Fibroblast of lung (primary cell): Measurements from ENCODE around the gene CENPX. TPM values are rescaled to one million over a fixed set of nuclear protein-coding genes. Genes with fewer than 3 reads are reported as not detected.

Experiments used
- DNase-seq, 2 donors: peaks; one replicate each; pipeline versions ENCODE4 v3.0.0 to v3.0.0-alpha.2; 2010; ENCODE audit warnings: low read depth in 2 of 2
- H2AFZ ChIP-seq: 2 replicates; pipeline ENCODE4 v1.5.1; 2012; ENCODE audit warnings: low read length, control low read depth, inconsistent platforms
- H3K27ac ChIP-seq: 2 replicates; pipeline ENCODE4 v1.5.1; 2011; ENCODE audit warnings: low read length, control low read depth; ENCODE audit not compliant: insufficient read depth
- H3K27me3 ChIP-seq: 2 replicates; pipeline ENCODE4 v1.5.1; 2011; ENCODE audit warnings: mild to moderate bottlenecking, low read length; ENCODE audit not compliant: control insufficient read depth, insufficient read depth
- H3K36me3 ChIP-seq: 2 replicates; pipeline ENCODE4 v1.5.1; 2011; ENCODE audit warnings: low read length; ENCODE audit not compliant: control insufficient read depth, insufficient read depth
- H3K4me1 ChIP-seq: 2 replicates; pipeline ENCODE4 v1.5.1; 2011; ENCODE audit warnings: low read length; ENCODE audit not compliant: control insufficient read depth, insufficient read depth; ENCODE audit errors: extremely low read depth
- H3K4me2 ChIP-seq: 2 replicates; pipeline ENCODE4 v1.5.1; 2011; ENCODE audit warnings: low read length, control low read depth; ENCODE audit not compliant: insufficient read depth; ENCODE audit errors: extremely low read depth
- H3K4me3 ChIP-seq, 4 experiments: fragments of 200-600 bp in 1 of 4; sonication (generic) in 1 of 4; replicated peaks in 1 of 4; 2 replicates each; pipeline ENCODE4 v1.5.1; 2011 to 2016; ENCODE audit warnings: low read length in 4 of 4, low read depth in 3 of 4, mild to moderate bottlenecking in 3 of 4, control low read depth in 2 of 4, inconsistent platforms in 1 of 4, mixed read lengths in 1 of 4; ENCODE audit not compliant: insufficient read depth in 1 of 4; ENCODE audit errors: control extremely low read depth in 1 of 4
- H3K79me2 ChIP-seq: 2 replicates; pipeline ENCODE4 v1.5.1; 2012; ENCODE audit warnings: mild to moderate bottlenecking, low read length, inconsistent platforms; ENCODE audit not compliant: control insufficient read depth, insufficient read depth
- H3K9ac ChIP-seq: 2 replicates; pipeline ENCODE4 v1.5.1; 2011; ENCODE audit warnings: mild to moderate bottlenecking, low read length, control low read depth; ENCODE audit not compliant: insufficient read depth
- H3K9me3 ChIP-seq: 2 replicates; pipeline ENCODE4 v1.5.1; 2012; ENCODE audit warnings: low read depth, low read length; ENCODE audit not compliant: control insufficient read depth, insufficient read depth
- H4K20me1 ChIP-seq: 2 replicates; pipeline ENCODE4 v1.5.1; 2011; ENCODE audit warnings: low read length; ENCODE audit not compliant: control insufficient read depth, insufficient read depth; ENCODE audit errors: extremely low read depth
- CTCF ChIP-seq, 2 donors: IDR thresholded peaks in 1 of 2; conservative IDR thresholded peaks in 1 of 2; 1 replicate in 1 of 2; 2 replicates in 1 of 2; pipeline ENCODE4 v1.5.1; 2011 to 2012; ENCODE audit warnings: low read length in 2 of 2, control low read depth in 1 of 2, inconsistent platforms in 1 of 2, low read depth in 1 of 2, mild to moderate bottlenecking in 1 of 2
- EZH2 ChIP-seq: IDR thresholded peaks from 2 replicates; pipeline ENCODE4 v1.5.1; 2012; ENCODE audit warnings: low read length, control low read depth, mild to moderate bottlenecking; ENCODE audit errors: missing control alignments
- polyA plus RNA-seq, 2 donors: library from polyadenylated mRNA; depleted of rRNA in 1 of 2; stranded (reverse) in 1 of 2; unstranded in 1 of 2; fragments of >200 nt; gene quantifications; 2 replicates each; pipeline ENCODE4 v1.2.1, GENCODE V29; 2011 to 2012; ENCODE audit warnings: missing spikeins in 1 of 2
- total RNA-seq: library from RNA; depleted of rRNA; stranded (reverse); fragments of >200 nt; gene quantifications from 2 replicates; pipeline ENCODE4 v1.2.1, GENCODE V29; 2014

Gene CENPX
- total and polyA plus RNA-seq, 2 donors (not counting 1 experiment from before 2014, with no cell fraction given), result 29.2 to 30.4 TPM

GRCh38 chr17:82033359-82034085 lies 10.8 kb upstream of the CENPX start:
- Histone ChIP-seq H3K4me3 (no peak overlapping the region), H3K79me2 (no peaks in the 10 kb centered on the region), H3K9me3 (no peaks in the 10 kb centered on the region), H3K27ac (no peak overlapping the region), H3K4me1 (peaks cover 4% of the 10 kb centered on the region), H3K36me3 (no peaks in the 10 kb centered on the region), H3K27me3 (no peaks in the 10 kb centered on the region), H3K4me2 (no peak overlapping the region), H3K9ac (no peak overlapping the region), H4K20me1 (no peaks in the 10 kb centered on the region), H2AFZ (no peak overlapping the region)
- no peak for DNase-seq
- TF ChIP-seq CTCF (conservative IDR thresholded peaks at IDR 0.05 in 1 of 2, IDR thresholded peaks at IDR 0.05 in 1 of 2; ENCODE audit: low read depth in 1 of 2, low read length in 2 of 2) (no peak), EZH2 (no peak)

- Histone ChIP-seq H3K4me3 (peak overlapping the region in 2 of 4 experiments; percentile 45 to 53), H3K27me3 (no peaks in the 10 kb centered on the region), H4K20me1 (no peaks in the 10 kb centered on the region), H3K27ac (no peak overlapping the region), H3K36me3 (no peaks in the 10 kb centered on the region), H3K79me2 (no peaks in the 10 kb centered on the region), H2AFZ (no peak overlapping the region), H3K4me1 (peaks cover 2% of the 10 kb centered on the region), H3K4me2 (peak overlapping the region; percentile 64), H3K9ac (no peak overlapping the region), H3K9me3 (no peaks in the 10 kb centered on the region)
- DNase-seq, result no peak
- TF ChIP-seq EZH2 (no peak), CTCF (conservative IDR thresholded peaks at IDR 0.05 in 1 of 2, IDR thresholded peaks at IDR 0.05 in 1 of 2; ENCODE audit: low read depth in 1 of 2, low read length in 2 of 2) (no peak)
Observed at GRCh38 chr17:82031885-82032627, 9.4 kb upstream of the CENPX start.

GRCh38 chr17:82031303-82031884 lies 8.7 kb upstream of the CENPX start, which contains the start of gene RAC3:
Gene RAC3, plus strand, starts transcription at chr17:82031678. Its CDS starts 84 bp downstream, at chr17:82031762.
- Histone ChIP-seq H3K79me2 (no peaks in the 10 kb centered on the region), H3K36me3 (no peaks in the 10 kb centered on the region), H3K27ac (no peak within 1 kb of the TSS), H2AFZ (peak within 1 kb of the TSS; percentile 46), H3K4me1 (no peaks in the 10 kb centered on the region), H3K4me2 (peak within 1 kb of the TSS; percentile 69), H3K9me3 (no peaks in the 10 kb centered on the region), H3K9ac (peak within 1 kb of the TSS; percentile 23), H3K4me3 (peak within 1 kb of the TSS; percentile 35 to 53 (median 44)), H3K27me3 (no peaks in the 10 kb centered on the region), H4K20me1 (no peaks in the 10 kb centered on the region)
- no peak for TF ChIP-seq EZH2
- no peak for TF ChIP-seq CTCF (conservative IDR thresholded peaks at IDR 0.05 in 1 of 2, IDR thresholded peaks at IDR 0.05 in 1 of 2; ENCODE audit: low read depth in 1 of 2, low read length in 2 of 2)
- peak; percentile 21 to 31 for DNase-seq
